Transverse colon (tissue), 4 donors: ENCODE data around the gene ANAPC5.

ENCODE experiments used
- EP300 ChIP-seq: sonication (generic); formaldehyde crosslinking; IDR thresholded peaks from one replicate; pipeline ENCODE4 v1.6.1; 2017; ENCODE audit warnings: antibody characterized with exemption, low read depth
- POLR2A ChIP-seq: fragments of 450-650 bp; IDR thresholded peaks from one replicate; pipeline ENCODE4 v1.6.1; 2016; ENCODE audit warnings: antibody characterized with exemption, mild to moderate bottlenecking, moderate library complexity
- POLR2AphosphoS5 ChIP-seq, 3 donors: sonication (generic); formaldehyde crosslinking; IDR thresholded peaks; one replicate each; pipeline ENCODE4 v1.6.1; 2016; ENCODE audit warnings: antibody characterized with exemption in 3 of 3
- TF ChIP-seq, protein P1 (sequence below), 5 experiments: fragments of 200-600 bp in 3 of 5; fragments of 450-650 bp in 2 of 5; sonication (generic) in 3 of 5; IDR thresholded peaks; 1 replicate in 2 of 5; 2 replicates in 3 of 5; pipeline ENCODE4 v1.5.1; 2016 to 2017; ENCODE audit warnings: antibody characterized with exemption in 5 of 5, inconsistent platforms in 3 of 5, mild to moderate bottlenecking in 2 of 5, moderate library complexity in 1 of 5

DNA sequence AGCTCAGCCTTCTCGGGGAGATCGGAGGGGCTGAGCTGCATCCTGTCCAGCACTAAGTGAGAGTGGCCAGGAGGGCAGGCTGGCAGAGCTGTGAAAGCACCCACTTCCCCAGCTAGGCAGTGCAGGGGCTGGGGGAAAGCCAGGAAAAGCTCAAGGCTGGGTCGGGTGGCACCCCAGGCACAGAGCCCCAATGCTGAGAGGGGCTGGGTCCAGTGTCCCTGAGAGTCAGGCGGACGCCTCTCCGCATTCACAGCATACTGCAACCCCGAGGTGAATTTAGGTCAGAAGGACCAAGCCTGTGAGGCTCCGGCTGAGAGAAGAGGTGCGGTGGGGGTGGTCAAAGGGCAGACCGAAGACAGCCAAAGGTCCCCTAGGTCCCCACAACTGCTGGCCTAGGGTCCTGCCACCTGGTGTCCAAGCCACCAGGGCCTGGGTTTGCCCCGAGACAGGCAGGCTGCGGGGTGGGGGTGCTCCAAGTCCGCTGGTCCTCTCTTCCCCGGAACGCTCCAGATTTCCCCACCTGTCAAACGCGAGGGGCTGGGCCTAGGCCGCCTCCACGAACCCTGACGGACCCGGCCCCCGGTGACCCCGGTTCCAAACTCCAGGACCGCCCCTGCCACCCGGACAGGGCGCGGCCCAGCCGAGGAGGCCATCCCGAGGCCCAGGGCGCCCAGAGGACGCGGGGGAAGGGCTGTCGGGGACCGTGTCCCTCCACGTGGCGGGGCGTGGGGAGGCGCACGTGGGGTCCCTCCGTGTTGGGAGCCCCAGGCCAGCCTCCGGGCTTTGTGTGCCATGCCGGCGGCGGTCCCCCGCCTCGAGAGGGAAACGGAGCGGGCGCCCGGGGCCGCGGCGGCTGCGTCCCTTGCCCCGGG lies 56.2 kb downstream of the ANAPC5 start:
- TF ChIP-seq EP300 (no peak), POLR2AphosphoS5 (IDR thresholded peaks at IDR 0.05) (peak in 1 of 3 donors; percentile 42), POLR2A (no peak)
- TF ChIP-seq, protein P1, sequence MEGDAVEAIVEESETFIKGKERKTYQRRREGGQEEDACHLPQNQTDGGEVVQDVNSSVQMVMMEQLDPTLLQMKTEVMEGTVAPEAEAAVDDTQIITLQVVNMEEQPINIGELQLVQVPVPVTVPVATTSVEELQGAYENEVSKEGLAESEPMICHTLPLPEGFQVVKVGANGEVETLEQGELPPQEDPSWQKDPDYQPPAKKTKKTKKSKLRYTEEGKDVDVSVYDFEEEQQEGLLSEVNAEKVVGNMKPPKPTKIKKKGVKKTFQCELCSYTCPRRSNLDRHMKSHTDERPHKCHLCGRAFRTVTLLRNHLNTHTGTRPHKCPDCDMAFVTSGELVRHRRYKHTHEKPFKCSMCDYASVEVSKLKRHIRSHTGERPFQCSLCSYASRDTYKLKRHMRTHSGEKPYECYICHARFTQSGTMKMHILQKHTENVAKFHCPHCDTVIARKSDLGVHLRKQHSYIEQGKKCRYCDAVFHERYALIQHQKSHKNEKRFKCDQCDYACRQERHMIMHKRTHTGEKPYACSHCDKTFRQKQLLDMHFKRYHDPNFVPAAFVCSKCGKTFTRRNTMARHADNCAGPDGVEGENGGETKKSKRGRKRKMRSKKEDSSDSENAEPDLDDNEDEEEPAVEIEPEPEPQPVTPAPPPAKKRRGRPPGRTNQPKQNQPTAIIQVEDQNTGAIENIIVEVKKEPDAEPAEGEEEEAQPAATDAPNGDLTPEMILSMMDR (IDR thresholded peaks at IDR 0.05): peak in 1 of 5 experiments; percentile 2
